Epithelial cell of esophagus (primary cell): Measurements from ENCODE around the gene CLASP2.
"Not testable (repeated sequence)": the region's sequence is repeated elsewhere in the genome, so short reads cannot be mapped to it uniquely, and the experiment has no call there.

Source experiments
- DNase-seq: peaks from one replicate; pipeline ENCODE4 v3.0.0; 2010; ENCODE audit warnings: low read depth
- H3K4me3 ChIP-seq: 2 replicates; pipeline ENCODE4 v1.5.1; 2011; ENCODE audit warnings: mild to moderate bottlenecking, low read length, control low read depth
- TF ChIP-seq, protein P1 (sequence below): IDR thresholded peaks from 2 replicates; pipeline ENCODE4 v1.5.1; 2011; ENCODE audit warnings: low read depth, mild to moderate bottlenecking, low read length, control low read depth, inconsistent platforms; ENCODE audit not compliant: insufficient read depth; ENCODE audit errors: missing control alignments

CLASP2 gene

DNA sequence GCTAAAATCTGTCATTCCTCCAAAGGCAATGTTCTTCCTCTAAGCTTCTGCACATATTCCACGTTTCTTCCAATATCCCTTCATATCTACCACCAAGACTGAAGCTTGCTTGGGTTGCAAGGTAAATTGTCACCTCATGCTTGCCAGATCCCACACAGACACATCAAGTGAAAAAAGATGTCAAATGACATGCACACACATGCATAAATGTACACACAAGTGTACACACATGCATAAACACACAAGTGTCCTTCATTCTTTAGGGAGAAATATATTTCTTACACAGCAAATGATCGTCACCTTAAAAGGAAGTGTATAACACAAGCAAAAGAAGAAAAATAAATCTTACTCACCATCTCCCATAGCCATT is 59.4 kb downstream of the CLASP2 start:
- peak overlapping the region; percentile 24 for H3K4me3 ChIP-seq
- TF ChIP-seq, protein P1, sequence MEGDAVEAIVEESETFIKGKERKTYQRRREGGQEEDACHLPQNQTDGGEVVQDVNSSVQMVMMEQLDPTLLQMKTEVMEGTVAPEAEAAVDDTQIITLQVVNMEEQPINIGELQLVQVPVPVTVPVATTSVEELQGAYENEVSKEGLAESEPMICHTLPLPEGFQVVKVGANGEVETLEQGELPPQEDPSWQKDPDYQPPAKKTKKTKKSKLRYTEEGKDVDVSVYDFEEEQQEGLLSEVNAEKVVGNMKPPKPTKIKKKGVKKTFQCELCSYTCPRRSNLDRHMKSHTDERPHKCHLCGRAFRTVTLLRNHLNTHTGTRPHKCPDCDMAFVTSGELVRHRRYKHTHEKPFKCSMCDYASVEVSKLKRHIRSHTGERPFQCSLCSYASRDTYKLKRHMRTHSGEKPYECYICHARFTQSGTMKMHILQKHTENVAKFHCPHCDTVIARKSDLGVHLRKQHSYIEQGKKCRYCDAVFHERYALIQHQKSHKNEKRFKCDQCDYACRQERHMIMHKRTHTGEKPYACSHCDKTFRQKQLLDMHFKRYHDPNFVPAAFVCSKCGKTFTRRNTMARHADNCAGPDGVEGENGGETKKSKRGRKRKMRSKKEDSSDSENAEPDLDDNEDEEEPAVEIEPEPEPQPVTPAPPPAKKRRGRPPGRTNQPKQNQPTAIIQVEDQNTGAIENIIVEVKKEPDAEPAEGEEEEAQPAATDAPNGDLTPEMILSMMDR: no peak

DNA sequence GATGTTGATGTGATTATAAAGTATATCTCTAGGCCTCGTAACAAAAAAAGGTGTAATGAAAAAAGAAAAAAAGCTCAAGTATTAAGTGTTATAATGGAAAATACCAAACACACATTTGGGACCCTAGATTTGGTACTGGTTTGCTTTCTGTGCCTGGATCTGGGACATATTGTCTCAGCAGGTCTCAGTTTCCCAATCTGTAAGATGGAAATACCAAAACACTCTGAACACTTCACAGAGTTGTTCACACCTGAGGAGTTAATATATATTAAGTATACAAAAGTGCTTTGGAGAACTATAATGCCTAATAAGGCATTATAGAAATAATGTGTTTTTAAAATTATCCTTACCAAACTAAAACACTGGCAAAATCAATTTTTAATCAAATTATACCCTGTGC is 60.0 kb downstream of the CLASP2 start:
- H3K4me3 ChIP-seq: no peak overlapping the region
- TF ChIP-seq, protein P1: no peak
- DNase-seq: no peak

More for the DNA sequence above, 59.4 kb downstream of the CLASP2 start:
- DNase-seq: no peak

DNA sequence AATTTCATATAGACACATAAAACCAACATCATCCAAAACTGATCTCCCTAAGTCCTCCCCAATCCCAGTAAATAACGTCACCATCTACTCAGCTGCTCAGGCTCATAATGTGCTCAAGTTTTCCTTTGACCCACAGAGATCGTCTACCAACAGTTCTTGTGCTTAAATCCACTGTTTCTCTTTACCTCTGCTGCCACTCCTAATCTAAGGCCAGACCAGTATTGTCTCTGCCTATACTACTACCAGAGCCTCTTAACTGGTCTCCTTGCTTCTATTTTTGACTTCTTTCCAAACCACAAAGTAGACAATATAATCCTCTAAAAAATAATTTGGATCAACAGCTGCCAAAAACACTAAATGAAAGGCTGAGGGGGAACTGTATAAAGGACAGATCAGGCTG is 65.3 kb downstream of the CLASP2 start:
- TF ChIP-seq, protein P1: no peak
- H3K4me3 ChIP-seq: no peak overlapping the region
- no peak for DNase-seq

DNA sequence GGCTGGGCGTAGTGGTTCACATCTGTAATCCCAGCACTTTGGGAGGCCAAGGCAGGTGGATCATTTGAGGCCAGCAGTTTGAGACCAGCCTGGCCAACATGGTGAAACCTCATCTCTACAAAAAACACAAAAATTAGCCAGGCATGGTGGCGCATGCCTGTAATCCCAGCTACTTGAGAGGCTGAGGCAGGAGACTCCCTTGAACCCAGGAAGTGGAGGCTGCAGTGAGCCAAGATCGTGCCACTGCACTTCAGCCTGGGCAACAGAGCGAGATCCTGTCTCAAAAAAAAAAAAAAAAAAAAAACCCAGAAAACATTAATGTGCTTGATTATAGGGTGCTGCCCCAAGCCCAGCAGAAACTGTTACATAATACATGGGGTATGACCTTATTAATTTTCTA is 67.0 kb downstream of the CLASP2 start:
- H3K4me3 ChIP-seq, DNase-seq: not testable (repeated sequence)

DNA sequence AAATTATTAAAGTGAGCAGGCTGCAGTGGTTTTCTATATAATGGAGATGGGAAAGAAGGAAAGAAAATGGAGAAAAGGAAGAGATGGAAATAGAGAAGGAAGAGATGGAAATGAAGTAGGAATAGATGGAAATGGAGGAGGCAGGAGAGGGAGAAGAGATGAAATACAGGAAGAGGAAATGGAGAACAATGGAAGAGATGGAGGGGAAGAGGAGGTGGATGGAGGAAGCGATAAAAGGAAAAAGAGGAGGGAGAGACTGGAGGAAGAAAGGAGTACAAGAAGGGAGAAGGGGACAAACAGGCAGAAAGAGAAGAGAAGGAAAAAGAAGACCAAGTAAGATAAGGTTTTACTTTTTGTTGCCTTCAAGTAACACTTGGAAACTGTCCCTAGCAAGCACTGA is 67.6 kb downstream of the CLASP2 start:
- DNase-seq: no peak
- no peak overlapping the region for H3K4me3 ChIP-seq
- TF ChIP-seq, protein P1: no peak

DNA sequence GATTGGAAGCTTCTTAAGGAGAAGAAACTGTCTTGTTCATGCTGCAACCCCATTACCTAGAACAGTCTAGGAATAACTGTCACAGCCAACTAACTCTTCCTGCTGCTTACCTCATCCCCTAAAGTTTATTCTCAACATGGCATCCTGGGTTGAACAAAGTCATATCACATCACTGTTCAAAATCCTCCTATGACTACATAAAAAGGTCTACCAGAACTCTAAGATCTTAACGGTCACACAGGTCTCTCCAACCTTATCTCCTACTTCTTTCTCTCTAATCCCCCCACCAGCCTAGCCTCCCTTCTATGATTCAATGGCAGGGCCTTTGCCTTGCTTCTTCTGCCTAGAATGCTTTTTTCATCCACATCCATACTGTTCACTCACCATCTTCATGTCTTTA is 69.3 kb downstream of the CLASP2 start:
- TF ChIP-seq, protein P1: no peak
- no peak overlapping the region for H3K4me3 ChIP-seq
- DNase-seq: no peak

DNA sequence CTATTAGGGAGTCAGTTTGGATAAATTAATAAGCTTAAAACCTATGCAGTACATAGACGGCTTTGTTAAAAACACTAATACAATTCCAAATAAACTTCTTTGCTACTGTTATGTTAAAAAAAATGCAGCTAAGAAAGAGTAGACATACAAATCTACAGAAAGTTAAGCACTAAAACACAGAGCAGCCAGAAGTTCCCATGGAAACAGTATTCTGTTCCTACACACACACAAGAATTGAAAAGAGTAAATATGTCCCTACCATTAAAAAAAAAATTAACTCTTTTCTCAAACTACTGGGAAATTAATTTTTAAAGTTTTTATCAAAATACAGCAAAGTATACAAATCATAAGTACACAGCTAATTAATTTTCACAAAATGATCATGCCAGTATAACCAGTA is 71.6 kb downstream of the CLASP2 start:
- TF ChIP-seq, protein P1: no peak
- no peak for DNase-seq
- no peak overlapping the region for H3K4me3 ChIP-seq
